HUES48 (cell line): ENCODE data around the gene CCDC81.

Experiments used
- H3K27ac ChIP-seq: one replicate; pipeline ENCODE4 v1.7.0; 2013; ENCODE audit warnings: low read depth, low read length, inconsistent platforms
- H3K27me3 ChIP-seq: 2 replicates; pipeline ENCODE4 v1.6.1; 2013; ENCODE audit warnings: mild to moderate bottlenecking, low read length; ENCODE audit not compliant: control insufficient read depth, insufficient read depth
- H3K36me3 ChIP-seq: 2 replicates; pipeline ENCODE4 v1.6.1; 2013; ENCODE audit warnings: low read length; ENCODE audit not compliant: control insufficient read depth, insufficient read depth
- H3K4me1 ChIP-seq: 2 replicates; pipeline ENCODE4 v1.6.1; 2013; ENCODE audit warnings: mild to moderate bottlenecking, low read length; ENCODE audit not compliant: control insufficient read depth, insufficient read depth
- H3K4me3 ChIP-seq: 2 replicates; pipeline ENCODE4 v1.5.1; 2013; ENCODE audit warnings: mild to moderate bottlenecking, low read depth, low read length
- H3K9ac ChIP-seq: 2 replicates; pipeline ENCODE4 v1.6.1; 2013; ENCODE audit warnings: mild to moderate bottlenecking, low read depth, low read length, moderate library complexity
- H3K9me3 ChIP-seq: 2 replicates; pipeline ENCODE4 v1.6.1; 2013; ENCODE audit warnings: low read length; ENCODE audit not compliant: control insufficient read depth, insufficient read depth

Gene CCDC81

GRCh38 chr11:86386746-86387145, 12.1 kb downstream of the CCDC81 start:
- peaks cover 3% of the 10 kb centered on the region; the same call in 1 of the 2 replicates for H3K4me1 ChIP-seq
- H3K27ac ChIP-seq = no peak overlapping the region
- no peaks in the 10 kb centered on the region for H3K9me3 ChIP-seq

GRCh38 chr11:86388198-86388597, 13.5 kb downstream of the CCDC81 start:
- Histone ChIP-seq H3K27me3 (no peaks in the 10 kb centered on the region), H3K4me1 (peaks cover 3% of the 10 kb centered on the region; the same call in 1 of the 2 replicates), H3K4me3 (no peak overlapping the region), H3K36me3 (no peaks in the 10 kb centered on the region), H3K9me3 (no peaks in the 10 kb centered on the region), H3K27ac (no peak overlapping the region), H3K9ac (no peak overlapping the region)

More at GRCh38 chr11:86386746-86387145, 12.1 kb downstream of the CCDC81 start:
- no peak overlapping the region for H3K9ac ChIP-seq
- no peaks in the 10 kb centered on the region for H3K36me3 ChIP-seq
- no peaks in the 10 kb centered on the region for H3K27me3 ChIP-seq
- H3K4me3 ChIP-seq = no peak overlapping the region

GRCh38 chr11:86390487-86390886, 15.8 kb downstream of the CCDC81 start:
- Histone ChIP-seq H3K4me3 (no peak overlapping the region), H3K36me3 (no peaks in the 10 kb centered on the region), H3K27me3 (no peaks in the 10 kb centered on the region), H3K4me1 (peaks cover 15% of the 10 kb centered on the region), H3K9ac (no peak overlapping the region), H3K27ac (no peak overlapping the region), H3K9me3 (no peaks in the 10 kb centered on the region)

GRCh38 chr11:86395061-86395551, 20.4 kb downstream of the CCDC81 start:
- Histone ChIP-seq H3K27me3 (no peaks in the 10 kb centered on the region), H3K4me1 (peaks cover 11% of the 10 kb centered on the region)

GRCh38 chr11:86396396-86396795, 21.7 kb downstream of the CCDC81 start:
- Histone ChIP-seq H3K27ac (no peak overlapping the region), H3K9me3 (no peaks in the 10 kb centered on the region), H3K9ac (no peak overlapping the region), H3K4me1 (peaks cover 11% of the 10 kb centered on the region), H3K27me3 (no peaks in the 10 kb centered on the region), H3K36me3 (no peaks in the 10 kb centered on the region), H3K4me3 (no peak overlapping the region)

More at GRCh38 chr11:86395061-86395551, 20.4 kb downstream of the CCDC81 start:
- Histone ChIP-seq H3K9ac (no peak overlapping the region), H3K27ac (no peak overlapping the region), H3K4me3 (no peak overlapping the region), H3K36me3 (no peaks in the 10 kb centered on the region), H3K9me3 (no peaks in the 10 kb centered on the region)

- no peak overlapping the region for H3K4me3 ChIP-seq
- no peaks in the 10 kb centered on the region for H3K27me3 ChIP-seq
- peaks cover 11% of the 10 kb centered on the region for H3K4me1 ChIP-seq
- no peaks in the 10 kb centered on the region for H3K36me3 ChIP-seq
- no peak overlapping the region for H3K9ac ChIP-seq
- no peaks in the 10 kb centered on the region for H3K9me3 ChIP-seq
- no peak overlapping the region for H3K27ac ChIP-seq
These were observed 22.7 kb downstream of the CCDC81 start for GRCh38 chr11:86397351-86397750.

- Histone ChIP-seq H3K9ac (no peak overlapping the region), H3K9me3 (no peaks in the 10 kb centered on the region), H3K27me3 (no peaks in the 10 kb centered on the region), H3K4me3 (no peak overlapping the region), H3K36me3 (no peaks in the 10 kb centered on the region), H3K27ac (no peak overlapping the region), H3K4me1 (peaks cover 11% of the 10 kb centered on the region)
These were observed 23.4 kb downstream of the CCDC81 start for GRCh38 chr11:86398106-86398505.

GRCh38 chr11:86403458-86403857, 28.8 kb downstream of the CCDC81 start:
- no peak overlapping the region for H3K4me3 ChIP-seq
- no peaks in the 10 kb centered on the region for H3K36me3 ChIP-seq
- H3K4me1 ChIP-seq = no peaks in the 10 kb centered on the region
- no peak overlapping the region for H3K27ac ChIP-seq
- no peaks in the 10 kb centered on the region for H3K9me3 ChIP-seq
- no peak overlapping the region for H3K9ac ChIP-seq
- no peaks in the 10 kb centered on the region for H3K27me3 ChIP-seq

- Histone ChIP-seq H3K9ac (no peak overlapping the region), H3K36me3 (no peaks in the 10 kb centered on the region), H3K4me3 (no peak overlapping the region), H3K9me3 (no peaks in the 10 kb centered on the region), H3K4me1 (no peaks in the 10 kb centered on the region), H3K27ac (no peak overlapping the region), H3K27me3 (no peaks in the 10 kb centered on the region)
These were observed 34.2 kb downstream of the CCDC81 start for GRCh38 chr11:86408845-86409244.

GRCh38 chr11:86414032-86414431, 39.3 kb downstream of the CCDC81 start:
- Histone ChIP-seq H3K4me1 (no peaks in the 10 kb centered on the region), H3K4me3 (no peak overlapping the region), H3K27me3 (no peaks in the 10 kb centered on the region), H3K9ac (no peak overlapping the region), H3K27ac (no peak overlapping the region), H3K36me3 (no peaks in the 10 kb centered on the region), H3K9me3 (no peaks in the 10 kb centered on the region)

- no peaks in the 10 kb centered on the region for H3K4me1 ChIP-seq
- no peak overlapping the region for H3K4me3 ChIP-seq
- no peaks in the 10 kb centered on the region for H3K9me3 ChIP-seq
- H3K27ac ChIP-seq = no peak overlapping the region
- no peaks in the 10 kb centered on the region for H3K36me3 ChIP-seq
- H3K9ac ChIP-seq = no peak overlapping the region
- H3K27me3 ChIP-seq = no peaks in the 10 kb centered on the region
These were observed 40.3 kb downstream of the CCDC81 start for GRCh38 chr11:86415026-86415425.

- Histone ChIP-seq H3K36me3 (no peaks in the 10 kb centered on the region), H3K27me3 (no peaks in the 10 kb centered on the region), H3K9me3 (no peaks in the 10 kb centered on the region), H3K27ac (no peak overlapping the region), H3K9ac (no peak overlapping the region), H3K4me1 (no peaks in the 10 kb centered on the region), H3K4me3 (no peak overlapping the region)
These were observed 41.8 kb downstream of the CCDC81 start for GRCh38 chr11:86416494-86416893.
